SK-N-SH treated with all-trans-retinoic acid at 6 μM for 48 hours (cell line): Measurements from ENCODE around the gene ARHGEF38.

ENCODE experiments used
- ATAC-seq: fragments of 200-7000 bp; cut with Tn5 transposase; 3 replicates; pipeline ENCODE4 v1.9.1; 2020; ENCODE audit warnings: mild to moderate bottlenecking, moderate library complexity
- ARNTL ChIP-seq: fragments of 450-650 bp; formaldehyde crosslinking; IDR thresholded peaks from 2 replicates; pipeline ENCODE4 v1.5.0; 2020; ENCODE audit warnings: low read depth, mild to moderate bottlenecking, moderate library complexity, borderline replicate concordance
- BACH2 ChIP-seq: fragments of 250-450 bp; sonication (Bioruptor Pico); IDR thresholded peaks from 2 replicates; pipeline ENCODE4 v1.9.0; 2021; ENCODE audit warnings: mild to moderate bottlenecking, borderline replicate concordance
- CREB5 ChIP-seq: fragments of 250-450 bp; sonication (Bioruptor Pico); IDR thresholded peaks from 2 replicates; pipeline ENCODE4 v1.5.1; 2020; ENCODE audit warnings: low read depth, mild to moderate bottlenecking, moderate library complexity
- CSDC2 ChIP-seq: fragments of 250-450 bp; sonication (Bioruptor Pico); IDR thresholded peaks from 2 replicates; pipeline ENCODE4 v1.5.0; 2020; ENCODE audit warnings: mild to moderate bottlenecking, moderate library complexity
- ESRRG ChIP-seq: fragments of 250-450 bp; sonication (Bioruptor Pico); IDR thresholded peaks from 2 replicates; pipeline ENCODE4 v1.6.1; 2021; ENCODE audit warnings: mild to moderate bottlenecking
- GLIS3 ChIP-seq: fragments of 250-450 bp; sonication (Bioruptor Pico); IDR thresholded peaks from 2 replicates; pipeline ENCODE4 v1.5.0; 2020; ENCODE audit warnings: mild to moderate bottlenecking, moderate library complexity
- ISL1 ChIP-seq: fragments of 250-450 bp; sonication (Bioruptor Pico); IDR thresholded peaks from 2 replicates; pipeline ENCODE4 v2.1.2; 2022; ENCODE audit warnings: mild to moderate bottlenecking, moderate library complexity
- OSR1 ChIP-seq: fragments of 250-450 bp; sonication (Bioruptor Pico); IDR thresholded peaks from 2 replicates; pipeline ENCODE4 v1.8.0; 2022; ENCODE audit warnings: moderate library complexity, mild to moderate bottlenecking, inconsistent platforms
- PATZ1 ChIP-seq: fragments of 250-450 bp; sonication (Bioruptor Pico); IDR thresholded peaks from 2 replicates; pipeline ENCODE4 v1.8.0; 2020; ENCODE audit warnings: mild to moderate bottlenecking, moderate library complexity, borderline replicate concordance
- POU6F1 ChIP-seq: fragments of 250-450 bp; sonication (Bioruptor Pico); IDR thresholded peaks from 2 replicates; pipeline ENCODE4 v1.8.0; 2021; ENCODE audit warnings: low read depth, mild to moderate bottlenecking, moderate library complexity, borderline replicate concordance
- PPARA ChIP-seq: fragments of 250-450 bp; sonication (Bioruptor Pico); IDR thresholded peaks from 2 replicates; pipeline ENCODE4 v1.5.0; 2020; ENCODE audit warnings: mild to moderate bottlenecking, borderline replicate concordance
- RARB ChIP-seq: fragments of 250-450 bp; sonication (Bioruptor Pico); IDR thresholded peaks from 2 replicates; pipeline ENCODE4 v1.8.0; 2021; ENCODE audit warnings: mild to moderate bottlenecking, moderate library complexity
- SNAI2 ChIP-seq: fragments of 250-450 bp; sonication (Bioruptor Pico); IDR thresholded peaks from 2 replicates; pipeline ENCODE4 v1.5.0; 2020; ENCODE audit warnings: mild to moderate bottlenecking, moderate library complexity
- TCF4 ChIP-seq: fragments of 250-450 bp; sonication (Bioruptor Pico); IDR thresholded peaks from 2 replicates; pipeline ENCODE4 v1.8.0; 2021; ENCODE audit warnings: mild to moderate bottlenecking, moderate library complexity, borderline replicate concordance
- TOX ChIP-seq: fragments of 250-450 bp; sonication (Bioruptor Pico); IDR thresholded peaks from 2 replicates; pipeline ENCODE4 v1.8.0; 2021; ENCODE audit warnings: mild to moderate bottlenecking, moderate library complexity, borderline replicate concordance
- ZC3H10 ChIP-seq: fragments of 250-450 bp; sonication (Bioruptor Pico); IDR thresholded peaks from 2 replicates; pipeline ENCODE4 v1.5.1; 2021; ENCODE audit warnings: mild to moderate bottlenecking, moderate library complexity
- ZFP3 ChIP-seq: fragments of 250-450 bp; sonication (Bioruptor Pico); IDR thresholded peaks from 2 replicates; pipeline ENCODE4 v1.5.0; 2020; ENCODE audit warnings: mild to moderate bottlenecking, moderate library complexity
- ZFP30 ChIP-seq: fragments of 450-650 bp; formaldehyde crosslinking; IDR thresholded peaks from 2 replicates; pipeline ENCODE4 v1.5.0; 2022; ENCODE audit warnings: mild to moderate bottlenecking, moderate library complexity
- ZNF565 ChIP-seq: fragments of 450-650 bp; formaldehyde crosslinking; conservative IDR thresholded peaks from 2 replicates; pipeline ENCODE4 v1.5.0; 2020; ENCODE audit warnings: low read depth, mild to moderate bottlenecking, moderate library complexity
- ZNF70 ChIP-seq: fragments of 450-650 bp; formaldehyde crosslinking; IDR thresholded peaks from 2 replicates; pipeline ENCODE4 v1.5.0; 2020; ENCODE audit warnings: mild to moderate bottlenecking, moderate library complexity
- ZNF8 ChIP-seq: fragments of 450-650 bp; formaldehyde crosslinking; IDR thresholded peaks from 2 replicates; pipeline ENCODE4 v1.5.0; 2020; ENCODE audit warnings: mild to moderate bottlenecking, moderate library complexity
- TF ChIP-seq, protein P1 (sequence below): fragments of 250-450 bp; sonication (Bioruptor Pico); IDR thresholded peaks from 2 replicates; pipeline ENCODE4 v1.5.1; 2021; ENCODE audit warnings: mild to moderate bottlenecking, moderate library complexity

The ARHGEF38 gene

DNA sequence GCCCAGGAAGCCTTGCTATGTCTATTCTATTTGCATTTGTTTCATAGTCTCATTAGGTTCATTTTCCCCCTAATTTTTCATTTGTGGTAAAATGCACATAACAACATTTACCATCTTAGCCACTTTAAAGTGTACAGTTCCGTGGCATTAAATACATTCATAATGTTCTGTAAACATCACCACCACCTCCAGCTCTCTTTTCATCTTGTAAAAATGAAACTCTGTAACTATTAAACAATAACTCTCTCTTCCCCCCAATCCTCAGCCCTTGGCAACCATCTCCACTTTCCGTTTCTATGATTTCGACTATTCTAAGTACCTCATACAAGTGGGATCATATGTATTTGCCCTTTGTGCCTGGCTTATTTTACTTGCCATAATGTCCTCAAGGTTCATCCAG, 19.9 kb downstream of the ARHGEF38 start:
- TF ChIP-seq ZFP30 (CRISPR knock-in tag) (no peak), SNAI2 (CRISPR knock-in tag) (no peak), TOX (CRISPR knock-in tag) (no peak), ESRRG (no peak), ZNF8 (no peak), RARB (CRISPR knock-in tag) (no peak), PATZ1 (CRISPR knock-in tag) (no peak), ARNTL (CRISPR knock-in tag) (no peak), ISL1 (CRISPR knock-in tag) (no peak), GLIS3 (no peak), ZC3H10 (no peak), OSR1 (CRISPR knock-in tag) (no peak)
- TF ChIP-seq, protein P1, sequence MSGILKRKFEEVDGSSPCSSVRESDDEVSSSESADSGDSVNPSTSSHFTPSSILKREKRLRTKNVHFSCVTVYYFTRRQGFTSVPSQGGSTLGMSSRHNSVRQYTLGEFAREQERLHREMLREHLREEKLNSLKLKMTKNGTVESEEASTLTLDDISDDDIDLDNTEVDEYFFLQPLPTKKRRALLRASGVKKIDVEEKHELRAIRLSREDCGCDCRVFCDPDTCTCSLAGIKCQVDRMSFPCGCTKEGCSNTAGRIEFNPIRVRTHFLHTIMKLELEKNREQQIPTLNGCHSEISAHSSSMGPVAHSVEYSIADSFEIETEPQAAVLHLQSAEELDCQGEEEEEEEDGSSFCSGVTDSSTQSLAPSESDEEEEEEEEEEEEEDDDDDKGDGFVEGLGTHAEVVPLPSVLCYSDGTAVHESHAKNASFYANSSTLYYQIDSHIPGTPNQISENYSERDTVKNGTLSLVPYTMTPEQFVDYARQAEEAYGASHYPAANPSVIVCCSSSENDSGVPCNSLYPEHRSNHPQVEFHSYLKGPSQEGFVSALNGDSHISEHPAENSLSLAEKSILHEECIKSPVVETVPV (CRISPR knock-in tag), result no peak
- no peak for ATAC-seq

GRCh38 chr4:105586638-105587328, 34.4 kb downstream of the ARHGEF38 start:
- ATAC-seq, result no peak
- no peak for TF ChIP-seq ZFP30 (CRISPR knock-in tag)
- TF ChIP-seq CSDC2 (CRISPR knock-in tag), result no peak
- TF ChIP-seq POU6F1 (CRISPR knock-in tag), result no peak
- TF ChIP-seq ISL1 (CRISPR knock-in tag), result no peak
- no peak for TF ChIP-seq ZC3H10
- TF ChIP-seq BACH2 (CRISPR knock-in tag), result no peak
- TF ChIP-seq RARB (CRISPR knock-in tag), result no peak
- no peak for TF ChIP-seq ZNF8
- TF ChIP-seq ZNF565 (CRISPR knock-in tag), result no peak
- TF ChIP-seq TCF4 (CRISPR knock-in tag), result no peak
- no peak for TF ChIP-seq GLIS3
- no peak for TF ChIP-seq ARNTL (CRISPR knock-in tag)
- no peak for TF ChIP-seq OSR1 (CRISPR knock-in tag)
- no peak for TF ChIP-seq PPARA
- no peak for TF ChIP-seq CREB5 (CRISPR knock-in tag)
- TF ChIP-seq TOX (CRISPR knock-in tag), result no peak
- TF ChIP-seq ZNF70 (CRISPR knock-in tag), result no peak
- no peak for TF ChIP-seq SNAI2 (CRISPR knock-in tag)
- TF ChIP-seq, all 23 proteins: peak for 0

DNA sequence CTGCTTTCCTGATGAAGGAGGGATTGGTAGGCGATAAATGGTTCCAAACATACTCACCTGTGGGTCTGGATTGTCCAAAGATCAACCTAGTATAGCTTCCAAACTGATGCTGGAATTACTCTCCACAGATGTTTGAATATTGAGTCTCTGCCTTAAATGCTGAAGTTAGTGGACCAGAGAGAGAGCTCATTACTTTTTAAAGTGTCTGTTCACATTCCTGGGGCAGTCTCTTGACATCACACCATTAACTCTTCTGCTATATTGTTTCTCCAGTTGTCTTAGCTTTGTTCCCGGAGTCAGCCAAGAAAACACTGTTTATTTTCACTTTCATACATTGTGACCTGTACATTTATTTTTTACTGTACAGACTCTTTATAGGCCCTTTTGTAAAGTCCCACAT, 35.4 kb downstream of the ARHGEF38 start:
- no peak for ATAC-seq
- TF ChIP-seq OSR1 (CRISPR knock-in tag) (no peak), RARB (CRISPR knock-in tag) (no peak)

GRCh38 chr4:105588252-105588651, 35.8 kb downstream of the ARHGEF38 start:
- no peak for ATAC-seq
- no peak for TF ChIP-seq ZFP30 (CRISPR knock-in tag)
- TF ChIP-seq ZNF8, result no peak
- no peak for TF ChIP-seq PPARA
- TF ChIP-seq ZC3H10, result no peak
- no peak for TF ChIP-seq POU6F1 (CRISPR knock-in tag)
- no peak for TF ChIP-seq ISL1 (CRISPR knock-in tag)
- TF ChIP-seq ESRRG, result no peak
- no peak for TF ChIP-seq ZFP3 (CRISPR knock-in tag)
- TF ChIP-seq, protein P1 (CRISPR knock-in tag), result no peak
- no peak for TF ChIP-seq TOX (CRISPR knock-in tag)
- no peak for TF ChIP-seq BACH2 (CRISPR knock-in tag)
- no peak for TF ChIP-seq TCF4 (CRISPR knock-in tag)
- no peak for TF ChIP-seq ARNTL (CRISPR knock-in tag)
- TF ChIP-seq RARB (CRISPR knock-in tag), result no peak
- TF ChIP-seq SNAI2 (CRISPR knock-in tag), result no peak
